OCI-LY3 (cell line): ENCODE measurements around the gene AZU1.
"Not testable (repeated sequence)": the region's sequence is repeated elsewhere in the genome, so short reads cannot be mapped to it uniquely, and the experiment has no call there.

Source experiments
- H2AFZ ChIP-seq: fragments of 200-600, 300-600 bp; shearing (Covaris generic); 2 replicates; pipeline ENCODE4 v1.6.0; 2014; ENCODE audit warnings: antibody characterized with exemption, low read depth, low read length
- H3K27ac ChIP-seq: fragments of 200-600, 300-600 bp; sonication (generic); 2 replicates; pipeline ENCODE4 v1.5.1; 2014; ENCODE audit warnings: mild to moderate bottlenecking, low read length, moderate library complexity, mixed read lengths
- H3K27me3 ChIP-seq: fragments of 200-600, 300-600 bp; sonication (generic); 2 replicates; pipeline ENCODE4 v1.6.1; 2014; ENCODE audit warnings: low read depth, low read length, mixed read lengths
- H3K36me3 ChIP-seq: fragments of 200-600, 300-600 bp; sonication (generic); replicated peaks from 2 replicates; pipeline ENCODE3; 2014; ENCODE audit warnings: low read depth, low read length, mixed read lengths
- H3K4me1 ChIP-seq: fragments of 300-600, 200-600 bp; sonication (generic); 2 replicates; pipeline ENCODE4 v1.6.1; 2014; ENCODE audit warnings: low read length, mixed read lengths
- H3K4me2 ChIP-seq: fragments of 200-600, 300-600 bp; sonication (generic); 2 replicates; pipeline ENCODE4 v1.6.1; 2014; ENCODE audit warnings: low read length, mixed read lengths
- H3K4me3 ChIP-seq: fragments of 300-600, 200-600 bp; sonication (generic); 2 replicates; pipeline ENCODE4 v1.5.1; 2014; ENCODE audit warnings: antibody characterized with exemption, mild to moderate bottlenecking, low read length, moderate library complexity
- H3K79me2 ChIP-seq: fragments of 300-600, 200-600 bp; shearing (Covaris generic); 2 replicates; pipeline ENCODE4 v1.6.1; 2014; ENCODE audit warnings: mild to moderate bottlenecking, low read length, mixed read lengths
- H3K9ac ChIP-seq: fragments of 300-600, 200-600 bp; shearing (Covaris generic); 2 replicates; pipeline ENCODE4 v1.6.0; 2014; ENCODE audit warnings: mild to moderate bottlenecking, low read length, moderate library complexity
- H3K9me3 ChIP-seq: fragments of 200-600, 300-600 bp; shearing (Covaris generic); 2 replicates; pipeline ENCODE4 v1.6.1; 2014; ENCODE audit warnings: low read length, mixed read lengths; ENCODE audit not compliant: insufficient read depth
- H4K20me1 ChIP-seq: fragments of 200-600, 300-600 bp; sonication (generic); 2 replicates; pipeline ENCODE4 v1.6.1; 2016; ENCODE audit warnings: low read length, mixed read lengths; ENCODE audit not compliant: insufficient read depth
- EZH2phosphoT487 ChIP-seq: fragments of 200-600 bp; shearing (Covaris generic); IDR thresholded peaks from 2 replicates; pipeline ENCODE4 v1.6.1; 2018; ENCODE audit warnings: antibody characterized with exemption, mixed run types, low read depth
- TF ChIP-seq, protein P1 (sequence below): fragments of 200-600, 300-600 bp; sonication (generic); IDR thresholded peaks from 2 replicates; pipeline ENCODE4 v1.5.1; 2014; ENCODE audit warnings: antibody characterized with exemption, low read length, low read depth

AZU1 gene

DNA sequence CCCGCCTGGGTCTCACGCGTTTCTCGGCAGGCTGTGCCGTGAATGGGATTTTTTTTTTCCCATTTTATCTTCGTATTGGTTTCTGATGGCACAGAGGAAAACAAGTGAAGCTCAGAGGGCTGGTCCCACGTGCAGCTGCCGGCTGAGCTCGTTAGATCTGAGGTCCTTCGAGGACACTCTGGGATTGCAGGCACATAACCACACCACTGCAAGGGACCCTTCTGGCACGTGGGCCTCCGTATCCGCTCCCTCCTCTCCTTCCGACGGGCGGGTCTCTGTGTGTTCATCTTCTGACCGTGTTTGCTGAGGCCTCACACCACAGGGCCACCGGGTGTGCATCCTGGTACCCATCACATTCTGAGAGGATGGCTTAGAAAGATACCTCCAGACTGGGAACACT is 48.5 kb downstream of the AZU1 start:
- H3K9ac ChIP-seq: no peak overlapping the region
- H2AFZ ChIP-seq: no peak overlapping the region
- no peak overlapping the region for H3K4me3 ChIP-seq
- no peak for TF ChIP-seq EZH2phosphoT487
- TF ChIP-seq, protein P1, sequence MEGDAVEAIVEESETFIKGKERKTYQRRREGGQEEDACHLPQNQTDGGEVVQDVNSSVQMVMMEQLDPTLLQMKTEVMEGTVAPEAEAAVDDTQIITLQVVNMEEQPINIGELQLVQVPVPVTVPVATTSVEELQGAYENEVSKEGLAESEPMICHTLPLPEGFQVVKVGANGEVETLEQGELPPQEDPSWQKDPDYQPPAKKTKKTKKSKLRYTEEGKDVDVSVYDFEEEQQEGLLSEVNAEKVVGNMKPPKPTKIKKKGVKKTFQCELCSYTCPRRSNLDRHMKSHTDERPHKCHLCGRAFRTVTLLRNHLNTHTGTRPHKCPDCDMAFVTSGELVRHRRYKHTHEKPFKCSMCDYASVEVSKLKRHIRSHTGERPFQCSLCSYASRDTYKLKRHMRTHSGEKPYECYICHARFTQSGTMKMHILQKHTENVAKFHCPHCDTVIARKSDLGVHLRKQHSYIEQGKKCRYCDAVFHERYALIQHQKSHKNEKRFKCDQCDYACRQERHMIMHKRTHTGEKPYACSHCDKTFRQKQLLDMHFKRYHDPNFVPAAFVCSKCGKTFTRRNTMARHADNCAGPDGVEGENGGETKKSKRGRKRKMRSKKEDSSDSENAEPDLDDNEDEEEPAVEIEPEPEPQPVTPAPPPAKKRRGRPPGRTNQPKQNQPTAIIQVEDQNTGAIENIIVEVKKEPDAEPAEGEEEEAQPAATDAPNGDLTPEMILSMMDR: no peak
- no peaks in the 10 kb centered on the region for H3K27me3 ChIP-seq
- no peaks in the 10 kb centered on the region for H3K79me2 ChIP-seq
- peaks cover 20% of the 10 kb centered on the region for H3K36me3 ChIP-seq
- peaks cover 8% of the 10 kb centered on the region; the same call in 1 of the 2 replicates for H4K20me1 ChIP-seq
- no peak overlapping the region for H3K4me2 ChIP-seq
- H3K27ac ChIP-seq: no peak overlapping the region
- H3K4me1 ChIP-seq: peaks cover 8% of the 10 kb centered on the region
- no peaks in the 10 kb centered on the region for H3K9me3 ChIP-seq

DNA sequence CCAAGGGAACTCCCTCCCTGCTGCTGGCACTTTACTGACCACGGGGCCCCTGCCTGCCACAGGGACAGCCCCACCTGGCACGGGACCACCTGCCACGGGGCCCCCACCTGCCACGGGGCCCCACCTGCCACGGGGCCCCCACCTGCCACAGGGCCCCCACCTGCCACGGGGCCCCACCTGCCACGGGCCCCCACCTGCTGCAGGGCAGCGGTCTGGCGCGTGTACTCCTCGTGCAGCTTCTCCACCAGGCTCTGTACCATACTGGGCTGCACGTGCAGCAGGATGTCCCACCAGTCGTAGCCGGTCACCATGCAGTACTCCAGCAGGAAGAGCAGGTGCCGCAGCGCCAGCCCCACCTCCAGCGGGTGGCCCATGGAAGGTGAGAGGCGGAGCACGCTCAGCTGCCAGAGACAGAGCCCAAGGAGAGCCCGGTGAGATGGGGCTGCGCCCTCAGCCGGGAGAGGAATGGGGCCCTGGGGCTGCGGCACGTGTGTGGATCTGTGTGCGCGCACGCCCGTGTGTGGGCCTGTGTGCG is 49.2 kb downstream of the AZU1 start:
- Histone ChIP-seq H3K27ac (no peak overlapping the region), H4K20me1 (peaks cover 12% of the 10 kb centered on the region; the same call in 1 of the 2 replicates), H3K4me3 (no peak overlapping the region), H3K9me3 (no peaks in the 10 kb centered on the region), H3K79me2 (no peaks in the 10 kb centered on the region), H2AFZ (no peak overlapping the region), H3K4me2 (no peak overlapping the region), H3K27me3 (no peaks in the 10 kb centered on the region), H3K9ac (no peak overlapping the region), H3K4me1 (peaks cover 8% of the 10 kb centered on the region), H3K36me3 (peaks cover 24% of the 10 kb centered on the region)
- TF ChIP-seq, protein P1: no peak
- no peak for TF ChIP-seq EZH2phosphoT487

DNA sequence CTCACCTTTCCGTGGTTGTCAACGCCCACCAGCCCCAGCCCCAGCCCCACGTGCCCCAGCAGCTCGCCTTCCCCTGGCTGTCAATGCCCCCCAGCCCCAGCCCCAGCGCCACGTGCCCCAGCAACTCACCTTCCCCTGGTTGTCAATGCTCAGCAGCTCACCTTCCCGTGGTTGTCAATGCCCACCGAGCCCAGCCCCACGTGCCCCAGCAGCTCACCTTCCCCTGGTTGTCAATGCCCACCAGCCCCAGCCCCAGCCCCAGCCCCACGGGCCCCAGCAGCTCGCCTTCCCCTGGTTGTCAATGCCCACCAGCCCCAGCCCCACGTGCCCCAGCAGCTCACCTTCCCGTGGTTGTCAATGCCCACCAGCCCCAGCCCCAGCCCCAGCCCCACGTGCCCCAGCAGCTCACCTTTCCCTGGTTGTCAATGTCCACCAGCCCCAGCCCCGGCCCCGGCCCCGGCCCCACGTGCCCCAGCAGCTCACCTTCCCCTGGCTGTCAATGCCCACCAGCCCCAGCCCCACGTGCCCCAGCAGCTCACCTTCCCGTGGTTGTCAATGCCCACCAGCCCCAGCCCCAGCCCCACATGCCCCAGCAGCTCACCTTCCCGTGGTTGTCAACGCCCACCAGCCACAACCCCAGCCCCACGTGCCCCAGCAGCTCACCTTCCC is 50.5 kb downstream of the AZU1 start:
- not testable (repeated sequence) for H3K27me3 ChIP-seq, H3K4me2 ChIP-seq, H2AFZ ChIP-seq, H3K27ac ChIP-seq, H3K9ac ChIP-seq, H3K9me3 ChIP-seq, H4K20me1 ChIP-seq, H3K79me2 ChIP-seq, H3K4me3 ChIP-seq, H3K4me1 ChIP-seq
- peaks cover 36% of the 10 kb centered on the region for H3K36me3 ChIP-seq

DNA sequence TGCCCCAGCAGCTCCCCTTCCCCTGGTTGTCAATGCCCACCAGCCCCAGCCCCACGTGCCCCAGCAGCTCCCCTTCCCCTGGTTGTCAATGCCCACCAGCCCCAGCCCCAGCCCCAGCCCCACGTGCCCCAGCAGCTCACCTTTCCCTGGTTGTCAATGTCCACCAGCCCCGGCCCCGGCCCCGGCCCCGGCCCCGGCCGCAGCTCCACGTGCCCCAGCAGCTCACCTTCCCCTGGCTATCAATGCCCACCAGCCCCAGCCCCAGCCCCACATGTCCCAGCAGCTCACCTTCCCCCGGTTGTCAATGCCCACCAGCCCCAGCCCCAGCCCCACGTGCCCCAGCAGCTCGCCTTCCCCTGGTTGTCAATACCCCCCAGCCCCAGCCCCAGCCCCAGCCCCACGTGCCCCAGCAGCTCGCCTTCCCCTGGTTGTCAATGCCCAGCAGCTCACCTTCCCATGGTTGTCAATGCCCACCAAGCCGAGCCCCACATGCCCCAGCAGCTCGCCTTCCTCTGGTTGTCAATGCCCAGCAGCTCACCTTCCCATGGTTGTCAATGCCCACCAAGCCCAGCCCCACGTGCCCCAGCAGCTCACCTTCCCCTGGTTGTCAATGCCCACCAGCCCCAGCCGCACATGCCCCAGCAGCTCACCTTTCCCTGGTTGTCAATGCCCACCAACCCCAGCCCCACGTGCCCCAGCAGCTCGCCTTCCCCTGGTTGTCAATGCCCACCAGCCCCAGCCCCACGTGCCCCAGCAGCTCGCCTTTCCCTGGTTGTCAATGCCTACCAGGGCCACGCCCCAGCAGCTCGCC is 51.3 kb downstream of the AZU1 start:
- not testable (repeated sequence) for H3K79me2 ChIP-seq, H3K27me3 ChIP-seq, H3K4me3 ChIP-seq, H2AFZ ChIP-seq, H3K4me2 ChIP-seq, H4K20me1 ChIP-seq, H3K9me3 ChIP-seq, H3K27ac ChIP-seq, H3K4me1 ChIP-seq, H3K9ac ChIP-seq
- H3K36me3 ChIP-seq: peaks cover 31% of the 10 kb centered on the region
